HepG2 (cell line): ENCODE measurements around the gene DYNC2I2. TPM values are rescaled to one million over a fixed set of nuclear protein-coding genes. Genes with fewer than 3 reads are reported as not detected.

Experiments used
- AGO1 ChIP-seq: fragments of 200-400 bp; formaldehyde crosslinking; IDR thresholded peaks from 2 replicates; pipeline ENCODE4 v1.6.1; 2017; ENCODE audit warnings: mild to moderate bottlenecking, low read depth, low read length, moderate library complexity; ENCODE audit not compliant: poor library complexity, severe bottlenecking
- CBX5 ChIP-seq: sonication (generic); formaldehyde crosslinking; IDR thresholded peaks from 2 replicates; pipeline ENCODE4 v1.4.0; 2020; ENCODE audit warnings: missing genetic modification reagents, borderline replicate concordance
- EEA1 ChIP-seq: sonication (generic); formaldehyde crosslinking; IDR thresholded peaks from 2 replicates; pipeline ENCODE4 v1.5.1; 2020; ENCODE audit warnings: mild to moderate bottlenecking, missing genetic modification reagents, borderline replicate concordance
- FLYWCH1 ChIP-seq: sonication (generic); formaldehyde crosslinking; IDR thresholded peaks from 2 replicates; pipeline ENCODE4 v1.8.1; 2023; ENCODE audit warnings: mild to moderate bottlenecking, missing genetic modification reagents
- MYPOP ChIP-seq: sonication (generic); formaldehyde crosslinking; IDR thresholded peaks from 2 replicates; pipeline ENCODE4 v1.8.1; 2023; ENCODE audit warnings: mild to moderate bottlenecking, moderate library complexity, missing genetic modification reagents
- NRL ChIP-seq: sonication (generic); formaldehyde crosslinking; IDR thresholded peaks from 2 replicates; pipeline ENCODE4 v1.5.0; 2020; ENCODE audit warnings: missing genetic modification reagents, mild to moderate bottlenecking, moderate library complexity, borderline replicate concordance
- SIN3B ChIP-seq: fragments of 150-350 bp; IDR thresholded peaks from 2 replicates; pipeline ENCODE4 v1.6.1; 2014; ENCODE audit warnings: low read length
- SMAD1 ChIP-seq: sonication (generic); formaldehyde crosslinking; IDR thresholded peaks from 2 replicates; pipeline ENCODE4 v1.4.0; 2020; ENCODE audit warnings: missing genetic modification reagents, low read depth, mild to moderate bottlenecking, borderline replicate concordance
- SNAPC5 ChIP-seq: sonication (generic); formaldehyde crosslinking; IDR thresholded peaks from 2 replicates; pipeline ENCODE4 v1.8.1; 2023; ENCODE audit warnings: mild to moderate bottlenecking, missing genetic modification reagents, borderline replicate concordance
- SPEN ChIP-seq: sonication (generic); formaldehyde crosslinking; IDR thresholded peaks from 2 replicates; pipeline ENCODE4 v1.5.1; 2020; ENCODE audit warnings: low read depth, mild to moderate bottlenecking, missing genetic modification reagents
- SRF ChIP-seq: IDR thresholded peaks from 2 replicates; pipeline ENCODE4 v1.6.1; 2011; ENCODE audit warnings: mild to moderate bottlenecking, low read depth, low read length, moderate library complexity
- SRSF4 ChIP-seq: fragments of 200-400 bp; formaldehyde crosslinking; IDR thresholded peaks from one replicate; pipeline ENCODE4 v1.6.1; 2018; ENCODE audit warnings: mild to moderate bottlenecking, low read depth, low read length, moderate library complexity; ENCODE audit not compliant: poor library complexity, severe bottlenecking
- THYN1 ChIP-seq: sonication (generic); formaldehyde crosslinking; IDR thresholded peaks from 2 replicates; pipeline ENCODE4 v1.8.1; 2023; ENCODE audit warnings: low read depth, mild to moderate bottlenecking, moderate library complexity, missing genetic modification reagents, borderline replicate concordance
- YEATS4 ChIP-seq: sonication (generic); formaldehyde crosslinking; IDR thresholded peaks from 2 replicates; pipeline ENCODE4 v1.4.0; 2020; ENCODE audit warnings: missing genetic modification reagents, borderline replicate concordance
- ZBTB33 ChIP-seq: sonication (generic); formaldehyde crosslinking; IDR thresholded peaks from 2 replicates; pipeline ENCODE4 v1.4.0; 2020; ENCODE audit warnings: missing genetic modification reagents
- ZNF264 ChIP-seq: sonication (generic); formaldehyde crosslinking; IDR thresholded peaks from 2 replicates; pipeline ENCODE4 v1.4.0; 2020; ENCODE audit warnings: missing genetic modification reagents
- ZNF547 ChIP-seq: sonication (generic); formaldehyde crosslinking; IDR thresholded peaks from 2 replicates; pipeline ENCODE4 v1.5.1; 2020; ENCODE audit warnings: mild to moderate bottlenecking, missing genetic modification reagents
- polyA plus RNA-seq, 8 experiments: library from polyadenylated mRNA; depleted of rRNA in 3 of 8; stranded (reverse) in 7 of 8; unstranded in 1 of 8; fragments of >200 nt; fragmentation: Illumina TruSeq in 4 of 8; extraction: Trizol in 4 of 8; gene quantifications; 2 replicates each; pipeline versions ENCODE4 v1.2.1 to v1.2.3, GENCODE V29; 2011 to 2016; ENCODE audit warnings: low read depth in 4 of 8, missing spikeins in 1 of 8, mixed read lengths in 1 of 8; ENCODE audit not compliant: insufficient read depth in 1 of 8
- total RNA-seq, 5 experiments: library from RNA; depleted of rRNA; stranded (reverse); fragments of >200 nt; fragmentation: Illumina TruSeq; extraction: Trizol; gene quantifications; 2 replicates each; pipeline ENCODE4 v1.2.3, GENCODE V29; 2016; ENCODE audit warnings: low read depth in 1 of 5
- TF ChIP-seq, protein P1 (sequence below): sonication (generic); formaldehyde crosslinking; IDR thresholded peaks from 2 replicates; pipeline ENCODE4 v1.5.0; 2020; ENCODE audit warnings: mild to moderate bottlenecking, missing genetic modification reagents
- TF ChIP-seq, protein P2 (sequence below): sonication (generic); formaldehyde crosslinking; IDR thresholded peaks from 2 replicates; pipeline ENCODE4; 2020; ENCODE audit warnings: missing genetic modification reagents, mild to moderate bottlenecking, borderline replicate concordance

DYNC2I2 gene
- total and polyA plus RNA-seq, 2 of the 13 experiments (the other 11 are each of a cell fraction or from before 2014, with no cell fraction given): 13.7 to 40.2 TPM

DNA sequence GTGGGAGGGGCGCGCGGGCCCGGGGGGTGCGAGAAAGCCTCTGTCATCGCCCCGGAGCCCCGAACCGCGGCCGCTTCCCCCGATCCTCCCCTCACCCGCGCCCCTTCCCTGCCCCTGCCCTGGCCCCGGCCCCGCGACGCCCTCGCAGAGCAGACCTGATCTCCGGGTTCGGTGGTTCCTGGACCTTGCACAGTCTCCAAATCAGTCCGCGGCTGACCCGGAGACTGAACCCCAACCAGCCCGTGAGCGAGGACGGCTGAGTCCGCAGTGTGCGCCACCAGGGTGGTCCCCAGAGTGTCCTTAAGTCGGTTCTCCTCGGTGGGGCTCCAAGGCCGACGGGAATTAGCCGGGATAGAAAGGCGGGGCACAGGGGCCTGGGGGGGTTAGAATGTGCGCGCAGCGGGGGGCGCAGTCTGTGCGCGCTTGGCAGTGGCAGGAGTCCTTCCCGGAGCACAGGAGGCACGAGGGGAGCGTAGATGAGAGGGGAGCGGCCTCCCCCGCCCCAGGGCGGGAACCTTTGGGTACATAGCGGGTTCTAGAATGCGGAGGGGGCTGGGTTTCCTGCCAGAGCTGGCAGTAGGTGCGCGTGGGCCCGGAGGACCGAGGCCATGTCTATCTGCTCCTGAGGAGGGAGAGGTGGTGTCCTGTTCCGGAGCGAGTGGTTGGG lies 46.4 kb upstream of the DYNC2I2 start (continued):
- TF ChIP-seq ZBTB33 (CRISPR knock-in tag) (no peak), NRL (CRISPR knock-in tag) (peak; percentile 16), SMAD1 (no peak), ZNF547 (CRISPR knock-in tag) (0 out of 2 replicates have a peak, but pooled peaks have one; percentile 20), SRF (no peak), ZNF264 (CRISPR knock-in tag) (no peak), YEATS4 (CRISPR knock-in tag) (no peak), EEA1 (CRISPR knock-in tag) (no peak), SIN3B (no peak), SNAPC5 (CRISPR knock-in tag) (no peak), MYPOP (CRISPR knock-in tag) (peak; percentile 6), THYN1 (CRISPR knock-in tag) (no peak), FLYWCH1 (no peak), CBX5 (CRISPR knock-in tag) (no peak), SPEN (CRISPR knock-in tag) (no peak), AGO1 (no peak), SRSF4 (no peak)
- TF ChIP-seq, protein P1, sequence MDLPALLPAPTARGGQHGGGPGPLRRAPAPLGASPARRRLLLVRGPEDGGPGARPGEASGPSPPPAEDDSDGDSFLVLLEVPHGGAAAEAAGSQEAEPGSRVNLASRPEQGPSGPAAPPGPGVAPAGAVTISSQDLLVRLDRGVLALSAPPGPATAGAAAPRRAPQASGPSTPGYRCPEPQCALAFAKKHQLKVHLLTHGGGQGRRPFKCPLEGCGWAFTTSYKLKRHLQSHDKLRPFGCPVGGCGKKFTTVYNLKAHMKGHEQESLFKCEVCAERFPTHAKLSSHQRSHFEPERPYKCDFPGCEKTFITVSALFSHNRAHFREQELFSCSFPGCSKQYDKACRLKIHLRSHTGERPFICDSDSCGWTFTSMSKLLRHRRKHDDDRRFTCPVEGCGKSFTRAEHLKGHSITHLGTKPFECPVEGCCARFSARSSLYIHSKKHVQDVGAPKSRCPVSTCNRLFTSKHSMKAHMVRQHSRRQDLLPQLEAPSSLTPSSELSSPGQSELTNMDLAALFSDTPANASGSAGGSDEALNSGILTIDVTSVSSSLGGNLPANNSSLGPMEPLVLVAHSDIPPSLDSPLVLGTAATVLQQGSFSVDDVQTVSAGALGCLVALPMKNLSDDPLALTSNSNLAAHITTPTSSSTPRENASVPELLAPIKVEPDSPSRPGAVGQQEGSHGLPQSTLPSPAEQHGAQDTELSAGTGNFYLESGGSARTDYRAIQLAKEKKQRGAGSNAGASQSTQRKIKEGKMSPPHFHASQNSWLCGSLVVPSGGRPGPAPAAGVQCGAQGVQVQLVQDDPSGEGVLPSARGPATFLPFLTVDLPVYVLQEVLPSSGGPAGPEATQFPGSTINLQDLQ (CRISPR knock-in tag): no peak; the same call in 1 of the 2 replicates
- TF ChIP-seq, protein P2, sequence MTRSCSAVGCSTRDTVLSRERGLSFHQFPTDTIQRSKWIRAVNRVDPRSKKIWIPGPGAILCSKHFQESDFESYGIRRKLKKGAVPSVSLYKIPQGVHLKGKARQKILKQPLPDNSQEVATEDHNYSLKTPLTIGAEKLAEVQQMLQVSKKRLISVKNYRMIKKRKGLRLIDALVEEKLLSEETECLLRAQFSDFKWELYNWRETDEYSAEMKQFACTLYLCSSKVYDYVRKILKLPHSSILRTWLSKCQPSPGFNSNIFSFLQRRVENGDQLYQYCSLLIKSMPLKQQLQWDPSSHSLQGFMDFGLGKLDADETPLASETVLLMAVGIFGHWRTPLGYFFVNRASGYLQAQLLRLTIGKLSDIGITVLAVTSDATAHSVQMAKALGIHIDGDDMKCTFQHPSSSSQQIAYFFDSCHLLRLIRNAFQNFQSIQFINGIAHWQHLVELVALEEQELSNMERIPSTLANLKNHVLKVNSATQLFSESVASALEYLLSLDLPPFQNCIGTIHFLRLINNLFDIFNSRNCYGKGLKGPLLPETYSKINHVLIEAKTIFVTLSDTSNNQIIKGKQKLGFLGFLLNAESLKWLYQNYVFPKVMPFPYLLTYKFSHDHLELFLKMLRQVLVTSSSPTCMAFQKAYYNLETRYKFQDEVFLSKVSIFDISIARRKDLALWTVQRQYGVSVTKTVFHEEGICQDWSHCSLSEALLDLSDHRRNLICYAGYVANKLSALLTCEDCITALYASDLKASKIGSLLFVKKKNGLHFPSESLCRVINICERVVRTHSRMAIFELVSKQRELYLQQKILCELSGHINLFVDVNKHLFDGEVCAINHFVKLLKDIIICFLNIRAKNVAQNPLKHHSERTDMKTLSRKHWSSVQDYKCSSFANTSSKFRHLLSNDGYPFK (CRISPR knock-in tag): 0 out of 2 replicates have a peak, but pooled peaks have one; percentile 14
